ENCODE measurements around the gene HOXC9.

The HOXC9 gene

GRCh38 chr12:53961025-53961761 is 38.8 kb upstream of the HOXC9 start:
- Histone ChIP-seq H4K20me1 (ENCODE audit: insufficient read depth, low read length, poor library complexity, severe bottlenecking) (no peaks in the 10 kb centered on the region), H3K27me3 (ENCODE audit: insufficient read depth, low read length, poor library complexity, severe bottlenecking) (no peaks in the 10 kb centered on the region), H3K9me3 (ENCODE audit: insufficient read depth, low read depth, low read length) (no peaks in the 10 kb centered on the region), H3K79me2 (ENCODE audit: insufficient read depth, low read length) (peaks cover under 1% of the 10 kb centered on the region), H3K4me3 (ENCODE audit: low read length, poor library complexity, severe bottlenecking) (no peak overlapping the region), H3K4me1 (ENCODE audit: insufficient read depth, low read length, poor library complexity, severe bottlenecking) (peaks cover 50% of the 10 kb centered on the region), H3K9me2 (replicated peaks; ENCODE audit: low read depth, low read length) (no peaks in the 10 kb centered on the region), H3K36me3 (ENCODE audit: insufficient read depth, low read length) (no peaks in the 10 kb centered on the region), H3K9ac (ENCODE audit: low read depth, low read length, poor library complexity, severe bottlenecking) (no peak overlapping the region), H3F3A (ENCODE audit: low read depth) (0 out of 2 replicates have a peak, but pooled peaks cover 3% of the 10 kb centered on the region), H2AFZ (ENCODE audit: low read length) (no peak overlapping the region), H3K4me2 (ENCODE audit: low read depth, low read length, poor library complexity, severe bottlenecking) (no peak overlapping the region)
- TF ChIP-seq EZH2phosphoT487 (IDR thresholded peaks at IDR 0.05; ENCODE audit: borderline replicate concordance) (no peak), CTCF (conservative IDR thresholded peaks at IDR 0.05; ENCODE audit: low read length) (no peak)

GRCh38 chr12:53963005-53963404 is 37.0 kb upstream of the HOXC9 start:
- H3K27me3 ChIP-seq (ENCODE audit: insufficient read depth, low read length, poor library complexity, severe bottlenecking), result no peaks in the 10 kb centered on the region
- no peak overlapping the region for H2AFZ ChIP-seq (ENCODE audit: low read length)
- H3K36me3 ChIP-seq (ENCODE audit: insufficient read depth, low read length), result no peaks in the 10 kb centered on the region
- TF ChIP-seq EZH2phosphoT487 (IDR thresholded peaks at IDR 0.05; ENCODE audit: borderline replicate concordance) (no peak), CTCF (conservative IDR thresholded peaks at IDR 0.05; ENCODE audit: low read length) (no peak)
- no peaks in the 10 kb centered on the region for H3K9me3 ChIP-seq (ENCODE audit: insufficient read depth, low read depth, low read length)
- peak overlapping the region; percentile 13 for H3K4me2 ChIP-seq (ENCODE audit: low read depth, low read length, poor library complexity, severe bottlenecking)
- H4K20me1 ChIP-seq (ENCODE audit: insufficient read depth, low read length, poor library complexity, severe bottlenecking), result no peaks in the 10 kb centered on the region
- peak overlapping the region; percentile 15 for H3K9ac ChIP-seq (ENCODE audit: low read depth, low read length, poor library complexity, severe bottlenecking)
- H3K4me1 ChIP-seq (ENCODE audit: insufficient read depth, low read length, poor library complexity, severe bottlenecking), result peaks cover 45% of the 10 kb centered on the region
- no peak overlapping the region for H3K4me3 ChIP-seq (ENCODE audit: low read length, poor library complexity, severe bottlenecking)
- peaks cover 16% of the 10 kb centered on the region for H3K79me2 ChIP-seq (ENCODE audit: insufficient read depth, low read length)
- no peaks in the 10 kb centered on the region for H3K9me2 ChIP-seq (replicated peaks; ENCODE audit: low read depth, low read length)
- H3F3A ChIP-seq (ENCODE audit: low read depth), result 0 out of 2 replicates have a peak, but pooled peaks cover 3% of the 10 kb centered on the region

GRCh38 chr12:53963434-53964314 is 36.3 kb upstream of the HOXC9 start:
- Histone ChIP-seq H3K9me3 (ENCODE audit: insufficient read depth, low read depth, low read length) (no peaks in the 10 kb centered on the region), H3K9ac (ENCODE audit: low read depth, low read length, poor library complexity, severe bottlenecking) (peak overlapping the region; percentile 15), H3K9me2 (replicated peaks; ENCODE audit: low read depth, low read length) (no peaks in the 10 kb centered on the region), H3F3A (ENCODE audit: low read depth) (0 out of 2 replicates have a peak, but pooled peaks cover 3% of the 10 kb centered on the region), H3K36me3 (ENCODE audit: insufficient read depth, low read length) (no peaks in the 10 kb centered on the region), H2AFZ (ENCODE audit: low read length) (no peak overlapping the region), H3K4me3 (ENCODE audit: low read length, poor library complexity, severe bottlenecking) (no peak overlapping the region), H3K4me1 (ENCODE audit: insufficient read depth, low read length, poor library complexity, severe bottlenecking) (peaks cover 40% of the 10 kb centered on the region), H4K20me1 (ENCODE audit: insufficient read depth, low read length, poor library complexity, severe bottlenecking) (no peaks in the 10 kb centered on the region), H3K4me2 (ENCODE audit: low read depth, low read length, poor library complexity, severe bottlenecking) (peak overlapping the region; percentile 78), H3K27me3 (ENCODE audit: insufficient read depth, low read length, poor library complexity, severe bottlenecking) (no peaks in the 10 kb centered on the region), H3K79me2 (ENCODE audit: insufficient read depth, low read length) (peaks cover 16% of the 10 kb centered on the region)
- no peak for TF ChIP-seq CTCF (conservative IDR thresholded peaks at IDR 0.05; ENCODE audit: low read length)
- TF ChIP-seq EZH2phosphoT487 (IDR thresholded peaks at IDR 0.05; ENCODE audit: borderline replicate concordance), result no peak

All from Loucy (cell line).